HG03060 (cell line): ENCODE measurements around the gene ACBD6.

ENCODE experiments used
- ATAC-seq: cut with Tn5 transposase; IDR thresholded peaks from one replicate; pipeline ENCODE4 v1.9.1; 2021; ENCODE audit warnings: low read depth, moderate number of reproducible peaks; ENCODE audit not compliant: unreplicated experiment

ACBD6 gene

GRCh38 chr1:180277476-180278193, 224.7 kb downstream of the ACBD6 start:
- no peak for ATAC-seq

- ATAC-seq, result no peak
Observed at GRCh38 chr1:180275726-180276125, 226.7 kb downstream of the ACBD6 start.

DNA sequence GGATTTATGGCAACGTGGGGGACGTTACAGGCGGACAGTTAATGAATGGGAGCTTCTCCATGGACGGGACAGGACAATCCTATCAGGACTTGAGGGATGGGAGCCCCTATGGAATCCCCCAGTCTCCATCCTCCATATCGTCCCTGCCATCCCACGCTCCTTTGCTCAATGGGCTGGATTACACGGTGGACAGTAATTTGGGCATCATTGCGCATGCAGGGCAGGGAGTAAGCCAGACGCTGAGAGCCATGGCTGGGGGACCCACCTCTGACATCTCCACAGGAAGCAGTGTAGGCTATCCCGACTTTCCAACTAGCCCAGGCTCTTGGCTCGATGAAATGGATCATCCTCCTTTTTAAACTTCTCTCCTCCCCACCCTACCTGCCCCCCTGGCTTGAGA, 228.2 kb downstream of the ACBD6 start:
- no peak for ATAC-seq

DNA sequence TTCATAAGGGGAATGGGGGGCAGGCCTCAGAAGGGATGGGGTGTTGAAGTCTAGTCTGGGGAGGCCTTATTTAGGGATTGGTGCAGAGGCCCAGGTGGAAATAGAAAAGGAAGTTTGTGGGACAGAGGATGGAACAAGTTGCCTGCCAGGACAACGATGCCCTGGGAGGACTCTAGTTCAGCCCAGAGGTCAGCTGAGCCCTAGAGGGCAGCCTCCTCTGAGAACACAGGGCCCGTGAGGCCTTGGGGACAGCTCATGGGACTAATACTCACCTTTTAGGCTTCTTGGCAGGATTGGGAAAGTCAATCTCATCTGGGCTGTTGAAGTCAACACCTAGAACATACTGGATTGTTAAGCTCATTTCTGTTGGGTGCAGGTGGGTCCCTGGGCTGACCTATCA, 229.3 kb downstream of the ACBD6 start:
- no peak for ATAC-seq

DNA sequence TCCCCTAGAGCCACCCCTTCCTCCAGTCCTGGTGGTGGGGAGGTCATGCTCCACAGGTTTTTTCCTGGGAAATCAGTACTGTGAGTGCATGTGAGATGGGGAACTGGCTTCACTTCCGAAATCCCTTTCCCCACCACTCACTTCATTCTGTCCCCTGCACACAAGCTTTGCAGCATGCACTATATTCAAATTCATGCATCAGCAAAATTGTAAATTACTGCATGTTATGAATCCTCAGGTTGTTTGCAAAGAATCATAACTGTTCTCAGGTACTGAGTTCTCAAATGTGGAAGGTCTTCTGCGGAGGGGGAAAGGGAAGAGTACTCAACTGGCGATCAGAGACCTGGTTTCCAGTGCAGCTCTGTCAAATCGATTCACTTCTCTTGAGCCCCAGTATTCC, 230.0 kb downstream of the ACBD6 start:
- ATAC-seq, result no peak

GRCh38 chr1:180271272-180272255, 230.8 kb downstream of the ACBD6 start:
- no peak for ATAC-seq

GRCh38 chr1:180270530-180271271, 231.7 kb downstream of the ACBD6 start:
- no peak for ATAC-seq

GRCh38 chr1:180269645-180270529, 232.5 kb downstream of the ACBD6 start:
- no peak for ATAC-seq

DNA sequence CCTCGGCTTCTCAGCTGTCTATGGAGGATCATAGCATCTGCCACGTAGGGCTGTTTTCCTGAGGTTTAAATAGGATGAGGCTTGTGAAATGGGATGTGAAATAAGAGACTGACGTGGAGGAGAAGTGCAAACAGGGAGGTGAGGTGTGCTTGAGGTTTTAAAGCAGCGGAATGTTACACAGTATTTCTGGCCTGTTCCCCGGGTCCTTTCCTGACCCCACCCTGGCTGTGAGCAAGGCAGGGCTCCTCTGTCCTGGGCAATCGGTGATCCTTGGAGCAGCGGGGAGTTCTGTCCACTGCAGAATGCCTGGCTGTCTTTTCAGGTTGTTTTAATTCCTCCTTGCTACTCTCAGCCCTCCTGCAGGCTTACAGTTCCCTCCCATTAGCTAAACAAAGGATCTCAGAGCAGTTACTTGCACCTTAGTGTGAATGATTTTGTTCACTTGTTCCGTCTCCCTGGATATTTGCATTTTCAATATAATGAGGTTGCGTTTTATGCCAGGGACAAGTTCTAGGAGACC, 233.8 kb downstream of the ACBD6 start:
- ATAC-seq, result no peak

DNA sequence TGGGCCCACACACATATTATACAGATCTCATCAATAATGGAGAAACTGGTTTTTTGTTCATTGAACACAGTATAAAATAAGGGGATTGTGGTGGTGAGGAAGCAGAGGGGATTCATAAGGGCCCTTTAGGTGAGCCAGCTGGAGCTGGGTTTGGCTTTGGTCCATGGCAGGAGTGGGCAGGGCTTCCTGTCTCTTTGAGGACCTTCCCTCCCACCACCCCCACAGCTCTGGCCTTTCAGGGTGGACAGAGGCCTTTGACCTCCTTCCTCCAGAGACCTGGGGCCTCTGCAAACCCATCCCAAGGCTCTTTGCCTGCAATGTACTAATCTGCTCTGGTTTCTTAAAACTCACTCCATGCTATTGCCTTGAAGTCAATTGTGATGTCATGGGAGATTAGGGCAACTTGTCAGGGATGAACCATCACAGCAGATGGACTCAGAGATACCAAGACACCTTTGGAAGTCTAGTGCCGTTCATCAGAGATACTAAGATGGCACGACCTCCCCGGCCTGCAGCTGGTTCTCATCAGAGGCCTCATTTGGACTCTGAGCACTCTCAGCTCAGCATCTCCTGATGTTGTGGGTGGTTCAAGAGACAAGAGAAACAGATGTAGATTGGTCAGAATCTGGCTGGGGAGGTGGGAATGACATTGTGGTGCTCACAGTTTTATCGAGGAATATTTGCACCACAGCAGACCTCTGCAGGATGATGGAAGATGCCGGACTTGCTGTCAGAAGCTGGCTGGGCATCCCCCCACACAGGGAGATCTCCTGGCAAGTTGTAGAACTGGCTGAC, 234.4 kb downstream of the ACBD6 start:
- no peak for ATAC-seq

DNA sequence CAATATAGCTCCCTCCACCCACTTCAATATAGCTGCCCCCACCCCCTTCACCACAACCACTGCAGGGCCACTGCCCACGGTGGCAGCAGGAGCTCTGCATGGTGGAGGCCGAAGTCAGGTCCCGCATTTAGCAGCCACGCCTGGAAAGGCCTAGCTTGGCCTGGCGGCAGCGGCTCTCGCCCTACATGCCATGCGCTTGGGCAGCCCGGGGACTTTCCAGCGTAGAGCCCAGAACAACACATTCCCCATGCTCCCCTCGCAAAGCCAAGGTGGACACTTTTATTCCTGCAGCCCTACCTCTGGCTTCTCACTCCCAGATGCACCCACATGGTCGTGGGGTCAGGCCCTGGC, 235.2 kb downstream of the ACBD6 start:
- ATAC-seq, result no peak

GRCh38 chr1:180266275-180267210, 235.8 kb downstream of the ACBD6 start:
- ATAC-seq, result no peak

GRCh38 chr1:180265871-180266270, 236.5 kb downstream of the ACBD6 start:
- no peak for ATAC-seq

- ATAC-seq, result no peak
Observed at GRCh38 chr1:180265201-180265600, 237.2 kb downstream of the ACBD6 start.

DNA sequence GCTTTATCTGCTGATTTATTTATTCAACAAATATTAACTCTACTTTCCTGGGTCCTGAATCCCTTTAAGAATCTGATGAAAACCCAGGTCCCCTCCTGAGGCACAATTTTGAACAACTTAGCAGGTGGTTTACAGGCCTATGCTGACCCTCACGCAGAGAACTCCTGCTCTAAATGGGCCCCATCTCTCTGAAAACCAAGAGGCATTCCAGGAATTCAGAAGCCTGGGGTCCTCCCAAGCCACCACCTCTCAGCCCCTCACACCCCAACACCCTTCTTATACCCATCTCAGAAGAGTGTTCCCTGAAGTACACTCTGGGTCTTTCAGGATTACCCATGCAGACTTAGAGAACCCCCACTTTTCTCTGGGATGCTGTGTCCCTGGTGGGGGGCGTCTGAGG, 237.8 kb downstream of the ACBD6 start:
- no peak for ATAC-seq

- ATAC-seq, result no peak
Observed at GRCh38 chr1:180262628-180263488, 239.5 kb downstream of the ACBD6 start.

- no peak for ATAC-seq
Observed at GRCh38 chr1:180261524-180262155, 240.7 kb downstream of the ACBD6 start.
